Thymus (tissue), 11 donors: Measurements from ENCODE around the gene ADIPOR2. TPM values are rescaled to one million over a fixed set of nuclear protein-coding genes. Genes with fewer than 3 reads are reported as not detected.

ENCODE experiments used
- DNase-seq, 9 donors: peaks; one replicate each; pipeline ENCODE4 v3.0.0-alpha.2; 2013; ENCODE audit warnings: low spot score in 9 of 9, low read depth in 6 of 9, missing footprints in 1 of 9
- H3K27ac ChIP-seq, 2 donors: one replicate each; pipeline ENCODE4 v1.5.1; 2013; ENCODE audit warnings: control low read depth in 1 of 2, low read depth in 1 of 2, low read length in 1 of 2, mild to moderate bottlenecking in 1 of 2, moderate library complexity in 1 of 2
- H3K27me3 ChIP-seq, 2 donors: one replicate each; pipeline ENCODE4 v1.5.1; 2013; ENCODE audit warnings: low read length in 1 of 2; ENCODE audit not compliant: control insufficient read depth in 2 of 2, insufficient read depth in 1 of 2
- H3K36me3 ChIP-seq, 2 donors: one replicate each; pipeline ENCODE4 v1.5.1; 2013; ENCODE audit warnings: low read length in 1 of 2, mild to moderate bottlenecking in 1 of 2, moderate library complexity in 1 of 2; ENCODE audit not compliant: control insufficient read depth in 2 of 2, insufficient read depth in 2 of 2
- H3K4me1 ChIP-seq, 2 donors: one replicate each; pipeline ENCODE4 v1.5.1; 2013; ENCODE audit warnings: low read length in 2 of 2; ENCODE audit not compliant: control insufficient read depth in 2 of 2, insufficient read depth in 2 of 2
- H3K4me3 ChIP-seq, 2 donors: one replicate each; pipeline ENCODE4 v1.5.1; 2013; ENCODE audit warnings: low read length in 2 of 2, control low read depth in 1 of 2, mild to moderate bottlenecking in 1 of 2
- H3K9me3 ChIP-seq, 2 donors: one replicate each; pipeline ENCODE4 v1.5.1; 2013; ENCODE audit warnings: low read length in 1 of 2, mild to moderate bottlenecking in 1 of 2; ENCODE audit not compliant: control insufficient read depth in 2 of 2, insufficient read depth in 1 of 2
- WGBS: extraction: QIAGEN DNeasy Blood & Tissue Kit; methylation state at CpG from one replicate; pipeline ENCODE4 v1.1.7; 2013; 5-methylcytosine and 5-hydroxymethylcytosine counted together
- polyA plus RNA-seq: library from polyadenylated mRNA; stranded (reverse); fragments of 200-250 nt; gene quantifications from one replicate; pipeline ENCODE4 v1.2.3, GENCODE V29; 2013
- total RNA-seq: library from RNA; stranded (reverse); fragments of 120-200 nt; gene quantifications from one replicate; pipeline ENCODE4 v1.2.4, GENCODE V29; 2013
- donor health status: healthy.

Gene ADIPOR2
- total and polyA plus RNA-seq, 2 donors = 17.6 to 25.6 TPM

DNA sequence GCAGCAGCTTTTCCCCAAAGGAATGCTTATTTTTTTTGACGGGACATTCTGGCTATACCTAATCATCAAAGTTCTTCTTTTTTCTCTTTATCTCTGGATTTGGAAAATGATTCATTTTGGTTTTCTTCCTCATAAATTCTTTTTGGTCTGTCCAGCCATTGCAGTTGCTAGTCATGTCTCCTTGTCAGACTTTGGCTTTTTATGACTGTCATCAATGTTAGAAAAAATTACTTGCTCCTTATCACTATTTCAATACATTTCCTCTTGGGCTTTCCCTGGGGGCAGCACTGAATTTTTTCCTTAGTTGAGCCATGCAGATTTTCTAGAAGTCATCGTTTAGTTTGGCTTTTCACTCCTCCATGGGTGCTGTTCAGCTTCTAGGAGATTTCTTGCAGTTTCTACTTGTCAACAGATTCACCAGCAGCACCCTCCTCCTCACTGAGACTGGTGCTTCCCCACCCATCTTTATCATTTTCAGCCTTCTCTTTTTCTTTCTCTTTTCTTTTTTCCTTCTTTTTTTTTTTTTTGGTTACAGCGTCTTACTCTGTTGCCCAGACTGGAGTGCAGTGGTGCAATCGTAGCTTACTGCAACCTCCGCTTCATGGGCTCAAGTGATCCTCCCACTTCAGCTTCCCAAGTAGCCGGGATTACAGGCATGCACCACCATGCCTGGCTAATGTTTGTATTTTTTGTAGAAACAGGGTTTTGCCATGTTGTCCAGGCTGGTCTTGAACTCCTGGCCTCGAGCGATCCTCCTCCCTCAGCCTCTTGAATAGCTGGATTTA lies 5.2 kb downstream of the ADIPOR2 start:
- Histone ChIP-seq H3K4me3 (no peak overlapping the region), H3K36me3 (no peaks in the 10 kb centered on the region), H3K4me1 (peaks cover 0 to 2% of the 10 kb centered on the region in 2 donors), H3K27ac (no peak overlapping the region), H3K9me3 (no peaks in the 10 kb centered on the region), H3K27me3 (no peaks in the 10 kb centered on the region)
- WGBS = 74% methylated on average over 8 of the region's 8 CpGs
- no peak for DNase-seq

DNA sequence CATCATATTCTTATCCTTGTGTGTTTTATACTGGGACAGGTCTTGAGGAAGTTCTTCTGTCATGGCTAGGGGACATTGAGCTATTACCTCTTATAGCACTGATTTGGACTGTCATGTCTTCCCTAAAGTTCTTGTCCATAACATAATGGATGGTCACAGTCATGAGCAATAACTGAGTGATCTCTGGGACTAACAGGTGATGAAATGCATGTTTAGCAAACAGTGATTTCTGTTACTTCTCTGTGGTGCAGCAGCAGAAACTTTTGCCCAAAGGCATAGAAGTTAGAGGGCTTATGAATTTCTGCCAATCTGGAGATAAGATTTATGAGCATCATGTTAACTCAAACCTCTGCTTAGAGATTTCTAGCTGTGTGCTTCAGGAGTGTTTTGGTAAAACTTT lies 5.9 kb downstream of the ADIPOR2 start:
- Histone ChIP-seq H3K36me3 (no peaks in the 10 kb centered on the region), H3K4me3 (no peak overlapping the region), H3K27me3 (no peaks in the 10 kb centered on the region), H3K27ac (no peak overlapping the region), H3K9me3 (no peaks in the 10 kb centered on the region), H3K4me1 (peaks cover 0 to 2% of the 10 kb centered on the region in 2 donors)
- no peak for DNase-seq

DNA sequence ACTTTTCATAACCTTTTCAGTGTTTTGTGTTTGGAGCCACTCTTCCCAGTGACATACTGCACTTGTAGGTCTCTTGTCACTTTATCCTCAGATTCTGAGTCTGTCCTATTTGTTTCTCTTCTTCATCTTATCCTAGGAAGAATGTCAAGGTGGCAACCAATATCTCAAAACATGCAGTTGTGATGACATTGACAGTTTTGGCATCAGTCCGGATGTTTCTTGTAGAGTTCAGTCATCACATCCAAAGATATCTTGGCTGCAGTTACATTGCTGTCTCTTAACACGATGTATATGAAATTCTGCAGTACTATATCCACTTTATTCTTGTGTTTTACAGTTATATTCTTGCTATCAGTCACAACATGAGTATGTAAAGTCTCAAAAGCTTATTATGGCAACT lies 6.4 kb downstream of the ADIPOR2 start:
- Histone ChIP-seq H3K9me3 (no peaks in the 10 kb centered on the region), H3K4me1 (peaks cover 0 to 2% of the 10 kb centered on the region in 2 donors), H3K27ac (no peak overlapping the region), H3K4me3 (no peak overlapping the region), H3K36me3 (no peaks in the 10 kb centered on the region), H3K27me3 (no peaks in the 10 kb centered on the region)
- DNase-seq = no peak
- 90% methylated on average over 2 of the region's 2 CpGs for WGBS

- no peak overlapping the region for H3K4me3 ChIP-seq
- no peaks in the 10 kb centered on the region for H3K4me1 ChIP-seq
- DNase-seq = no peak
- no peaks in the 10 kb centered on the region for H3K27me3 ChIP-seq
- H3K36me3 ChIP-seq = peaks cover 0 to 3% of the 10 kb centered on the region in 2 donors
- H3K27ac ChIP-seq = no peak overlapping the region
- 93% methylated on average over 2 of the region's 2 CpGs for WGBS
- no peaks in the 10 kb centered on the region for H3K9me3 ChIP-seq
Observed at GRCh38 chr12:1698720-1699119, 7.8 kb downstream of the ADIPOR2 start.

DNA sequence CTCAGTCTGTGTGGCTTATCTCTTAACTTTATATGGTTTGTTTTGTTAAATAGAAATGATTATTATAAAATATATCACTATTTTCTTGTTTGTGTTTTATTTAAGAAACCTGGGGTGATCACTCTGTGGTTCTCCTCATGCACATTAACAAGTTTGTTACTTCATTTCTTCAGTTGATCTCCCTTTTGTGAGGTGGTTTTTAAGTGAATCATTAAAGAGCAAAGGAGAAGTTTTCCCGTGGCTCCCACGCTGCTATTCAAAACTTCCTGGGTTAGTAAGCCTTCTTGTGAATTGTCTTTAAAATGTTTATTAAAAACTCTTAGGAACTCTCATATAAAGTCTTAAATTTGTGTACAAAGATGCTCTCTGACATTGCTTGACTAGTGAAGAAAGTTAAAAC lies 11.8 kb downstream of the ADIPOR2 start:
- H3K9me3 ChIP-seq = no peaks in the 10 kb centered on the region
- H3K36me3 ChIP-seq = peaks cover 0 to 3% of the 10 kb centered on the region in 2 donors
- 68% methylated on average over 2 of the region's 2 CpGs for WGBS
- no peak overlapping the region for H3K4me3 ChIP-seq
- peaks cover 0 to 3% of the 10 kb centered on the region in 2 donors for H3K4me1 ChIP-seq
- no peak overlapping the region for H3K27ac ChIP-seq
- H3K27me3 ChIP-seq = no peaks in the 10 kb centered on the region
- no peak for DNase-seq

DNA sequence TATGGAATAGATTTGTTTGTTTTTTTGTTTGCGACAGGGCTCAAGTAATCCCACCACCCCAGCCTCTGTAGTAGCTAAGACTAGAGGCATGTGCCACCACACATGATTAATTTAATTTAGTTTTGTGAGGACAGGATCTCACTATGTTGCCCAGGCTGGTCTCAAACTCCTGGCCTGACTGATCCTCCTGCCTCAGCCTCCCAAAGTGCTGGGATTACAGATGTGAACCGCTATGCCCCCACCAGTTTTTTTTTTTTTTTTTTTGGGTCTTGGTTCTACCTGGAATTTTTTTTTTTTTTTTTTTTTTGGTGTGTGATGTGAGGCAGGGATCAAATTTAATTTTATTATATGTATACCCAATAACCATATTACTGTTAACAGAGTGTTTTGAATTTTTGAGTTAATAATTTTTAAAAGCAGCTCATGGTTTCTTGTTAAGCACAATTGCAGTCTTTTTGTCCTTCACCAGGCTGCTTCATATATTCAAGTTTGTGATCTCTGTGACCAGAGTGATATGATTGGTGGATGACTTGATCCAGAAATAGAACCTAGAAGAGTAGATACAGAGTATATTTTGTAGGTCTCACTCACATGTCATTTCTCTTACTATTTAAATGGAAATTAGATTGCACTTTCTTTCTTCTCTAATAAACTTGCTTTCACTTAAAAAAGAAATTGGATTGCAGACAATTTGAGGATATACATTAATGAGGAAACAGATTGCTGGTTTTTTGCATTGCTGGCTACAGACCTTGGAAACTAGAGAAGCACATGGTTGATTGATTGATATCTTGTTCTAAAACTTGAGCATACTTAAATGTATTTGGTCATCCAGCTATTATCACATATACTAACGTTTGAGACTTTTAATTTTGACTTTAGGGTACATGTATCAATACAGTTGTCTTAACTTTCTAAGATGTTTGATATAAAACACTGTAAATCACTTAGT lies 13.2 kb downstream of the ADIPOR2 start:
- DNase-seq = no peak
- Histone ChIP-seq H3K9me3 (no peaks in the 10 kb centered on the region), H3K4me3 (no peak overlapping the region), H3K27me3 (no peaks in the 10 kb centered on the region), H3K27ac (no peak overlapping the region), H3K4me1 (peaks cover 0 to 3% of the 10 kb centered on the region in 2 donors), H3K36me3 (peaks cover 0 to 3% of the 10 kb centered on the region in 2 donors)
- WGBS = 93% methylated on average over 3 of the region's 3 CpGs

- H3K27ac ChIP-seq = no peak overlapping the region
- no peaks in the 10 kb centered on the region for H3K27me3 ChIP-seq
- H3K9me3 ChIP-seq = peaks cover 0 to 6% of the 10 kb centered on the region in 2 donors
- no peak overlapping the region for H3K4me3 ChIP-seq
- WGBS = over 99% methylated on average over 3 of the region's 3 CpGs
- DNase-seq = no peak
- peaks cover 0 to 3% of the 10 kb centered on the region in 2 donors for H3K36me3 ChIP-seq
- H3K4me1 ChIP-seq = peaks cover 0 to 3% of the 10 kb centered on the region in 2 donors
Observed at GRCh38 chr12:1705774-1706631, 15.1 kb downstream of the ADIPOR2 start.

DNA sequence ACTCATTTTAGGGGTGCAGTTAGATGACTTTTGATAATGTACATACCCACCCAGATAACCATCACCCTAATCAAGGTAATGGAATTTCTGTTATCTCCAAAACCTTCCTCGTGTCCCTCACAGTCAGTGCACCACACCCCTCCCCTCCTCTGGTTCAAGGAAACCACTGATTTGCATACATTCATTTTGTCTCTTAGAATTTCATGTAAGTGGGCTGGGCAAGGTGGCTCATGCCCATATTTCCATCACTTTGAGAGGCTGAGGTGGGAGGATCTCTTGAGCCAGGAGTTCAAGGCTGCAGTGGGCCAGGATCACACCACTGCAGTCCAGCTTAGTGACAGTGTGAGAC lies 15.7 kb downstream of the ADIPOR2 start:
- H3K27ac ChIP-seq = no peak overlapping the region
- DNase-seq = no peak
- H3K4me3 ChIP-seq = no peak overlapping the region
- peaks cover 0 to 3% of the 10 kb centered on the region in 2 donors for H3K36me3 ChIP-seq
- H3K9me3 ChIP-seq = peaks cover 0 to 6% of the 10 kb centered on the region in 2 donors
- H3K4me1 ChIP-seq = peaks cover 0 to 3% of the 10 kb centered on the region in 2 donors
- WGBS = 69% methylated on average over 1 of the region's 1 CpG
- no peaks in the 10 kb centered on the region for H3K27me3 ChIP-seq
